ENCODE data around the gene HTR2A.
"Not testable (repeated sequence)": the region's sequence is repeated elsewhere in the genome, so short reads cannot be mapped to it uniquely, and the experiment has no call there.

Gene HTR2A

DNA sequence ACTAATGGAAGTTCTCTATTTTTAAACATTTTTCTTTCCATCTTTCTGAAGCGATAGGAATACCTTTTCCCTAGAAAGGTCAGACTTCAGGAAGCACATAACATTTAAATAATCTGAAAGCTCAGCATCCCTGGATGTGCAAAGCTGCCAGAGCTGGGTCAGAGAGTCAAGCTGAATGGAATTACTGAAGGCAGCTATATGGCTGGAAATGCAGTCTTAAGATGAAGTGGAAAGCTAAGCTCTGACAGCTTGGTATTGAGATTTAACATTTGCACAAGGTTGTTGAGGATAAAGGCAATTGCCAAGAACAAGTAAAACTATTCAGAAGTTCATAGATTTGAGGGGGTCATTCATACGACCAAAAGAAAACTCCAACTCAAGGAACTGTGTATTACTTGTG lies 28.8 kb downstream of the HTR2A start:
- DNase-seq, result no peak

- no peak for DNase-seq
Observed at GRCh38 chr13:46866150-46866549, 30.7 kb downstream of the HTR2A start.

- DNase-seq, result no peak
Observed at GRCh38 chr13:46864941-46865340, 31.9 kb downstream of the HTR2A start.

DNA sequence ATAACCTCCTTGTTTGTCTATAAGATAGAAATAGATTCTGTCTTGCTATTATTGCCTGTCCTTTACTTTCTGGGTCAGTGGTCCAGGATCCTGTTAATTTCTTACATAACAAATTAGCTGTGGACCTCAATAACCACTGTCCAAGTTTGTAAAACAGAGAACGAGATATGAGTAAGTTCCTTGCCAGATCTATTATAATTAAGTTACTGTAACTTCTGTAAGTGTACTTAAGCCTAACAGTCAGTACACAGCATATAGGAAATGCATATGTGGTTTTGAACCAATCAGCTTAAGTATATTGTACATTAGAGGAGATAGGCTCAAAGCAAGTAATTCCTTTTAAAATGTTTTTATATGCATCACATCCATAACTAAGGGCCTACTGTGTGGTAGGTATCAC lies 34.9 kb downstream of the HTR2A start:
- no peak for DNase-seq

DNA sequence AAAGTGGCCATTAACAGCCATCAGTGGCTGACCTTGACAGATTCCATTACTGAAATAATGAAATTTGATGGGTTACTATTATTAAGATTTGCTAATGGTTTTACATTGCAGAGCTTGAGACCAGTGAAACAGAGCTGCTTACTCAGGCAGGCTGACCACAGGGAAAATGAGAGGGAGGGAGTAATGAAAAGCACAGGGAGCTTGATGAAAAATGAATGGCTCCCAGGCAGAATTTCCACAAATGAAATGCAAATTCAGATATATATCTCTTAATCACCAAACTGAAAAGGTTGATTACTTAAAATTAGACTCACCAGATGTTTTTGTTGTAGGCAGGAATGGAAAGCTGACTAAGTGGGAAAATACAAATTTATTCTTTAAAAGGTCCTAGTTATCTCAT lies 36.1 kb downstream of the HTR2A start:
- DNase-seq, result no peak

DNA sequence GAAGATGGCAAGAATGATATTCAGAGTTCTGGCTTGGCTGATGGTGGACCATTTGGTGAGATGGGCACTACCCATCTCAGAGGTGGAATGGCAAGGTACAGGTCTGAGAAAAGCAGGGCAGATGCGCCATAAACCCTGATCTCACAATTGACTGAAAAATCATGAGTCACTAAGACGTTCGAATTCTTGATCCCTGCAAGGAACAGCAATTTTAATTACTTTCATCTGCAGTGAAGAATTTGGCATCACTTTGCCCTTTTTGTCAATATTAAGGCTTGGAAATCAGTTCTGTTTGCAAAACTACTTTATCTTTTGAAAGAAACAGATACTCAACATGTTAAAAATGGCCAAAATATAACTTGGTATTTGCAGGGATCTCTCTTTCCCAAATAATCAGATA lies 38.1 kb downstream of the HTR2A start:
- DNase-seq, result no peak

DNA sequence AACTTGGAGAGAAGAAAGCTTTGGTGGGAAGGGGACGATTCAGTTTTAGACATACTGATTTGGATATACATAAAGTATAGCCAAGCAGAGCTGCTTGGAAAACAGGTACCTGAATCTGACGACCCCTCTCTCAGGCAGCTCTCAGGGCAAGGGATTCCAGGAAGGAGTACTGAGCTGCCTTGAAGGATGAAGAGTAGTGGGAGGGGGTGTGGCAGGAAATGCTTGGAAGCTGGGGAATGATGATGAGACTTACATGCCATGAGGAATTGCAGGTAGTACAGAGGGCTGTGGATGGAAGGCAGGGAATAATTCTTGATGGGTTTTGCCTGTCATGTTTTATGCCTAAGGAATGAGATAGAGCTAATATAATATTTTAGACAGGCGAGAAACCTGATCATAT lies 38.7 kb downstream of the HTR2A start:
- no peak for DNase-seq

DNA sequence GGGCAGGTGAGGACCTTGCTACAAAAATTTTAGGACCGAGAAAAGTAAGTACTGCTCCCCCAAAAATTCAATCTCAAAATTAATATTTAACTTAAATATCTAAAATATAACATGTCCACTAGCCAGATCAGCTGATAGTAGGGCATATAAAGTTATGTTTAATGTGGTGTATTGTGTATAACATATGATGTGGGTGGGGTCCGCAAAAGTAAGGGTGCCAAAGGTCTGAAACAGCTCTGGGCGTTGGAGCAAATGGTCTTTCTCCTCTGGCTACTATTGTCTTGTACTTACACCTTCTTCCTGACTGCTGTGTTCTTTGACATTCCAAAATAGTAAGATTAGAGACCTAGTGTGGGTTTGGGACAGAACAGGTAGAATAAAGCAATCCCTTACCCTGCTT lies 41.2 kb downstream of the HTR2A start:
- no peak for DNase-seq

DNA sequence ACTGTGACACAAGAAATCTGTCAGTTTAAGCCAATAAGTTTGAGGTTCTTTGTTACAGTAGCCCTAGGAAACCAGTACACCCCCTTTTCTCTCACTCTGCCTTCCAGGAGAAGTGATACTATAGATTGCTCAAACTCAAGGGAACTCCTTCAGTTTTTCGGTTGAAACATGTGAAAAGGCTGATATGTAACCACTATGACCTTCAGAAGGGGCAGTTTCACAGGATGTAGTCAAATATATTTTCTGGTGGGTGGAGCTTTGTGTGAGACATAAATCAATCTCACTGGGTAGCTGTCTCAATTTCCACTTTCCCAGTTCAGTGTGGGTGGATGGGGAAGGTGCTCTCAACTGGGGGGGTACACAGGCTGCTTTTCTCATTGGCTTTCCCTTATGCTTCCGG lies 41.7 kb downstream of the HTR2A start:
- no peak for DNase-seq

- DNase-seq, result no peak
Observed at GRCh38 chr13:46852168-46852567, 44.7 kb downstream of the HTR2A start.

GRCh38 chr13:46850214-46850613 lies 46.6 kb downstream of the HTR2A start:
- DNase-seq, result no peak

- DNase-seq, result no peak
Observed at GRCh38 chr13:46846726-46847125, 50.1 kb downstream of the HTR2A start.

DNA sequence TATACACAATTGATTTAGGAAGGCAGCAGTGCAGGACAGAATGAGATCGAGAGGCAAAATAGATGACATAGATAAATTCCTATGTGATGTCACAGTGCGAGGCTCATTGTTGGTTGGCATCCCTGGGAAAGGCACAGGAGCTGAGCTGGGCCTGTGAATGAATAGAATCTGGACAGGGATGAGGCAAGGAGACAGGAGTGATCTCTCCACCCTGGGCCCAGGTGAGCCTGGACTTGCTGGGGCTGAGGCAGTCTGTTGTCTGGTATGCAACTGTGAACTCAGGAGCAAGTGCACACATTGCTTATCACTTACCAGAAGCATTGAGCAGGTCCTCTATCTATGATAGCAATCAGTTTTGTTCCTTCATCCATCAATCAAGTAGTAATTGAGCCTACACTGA lies 51.7 kb downstream of the HTR2A start:
- no peak for DNase-seq

GRCh38 chr13:46844431-46844830 lies 52.4 kb downstream of the HTR2A start:
- no peak for DNase-seq

- no peak for DNase-seq
Observed at GRCh38 chr13:46839399-46839798, 57.5 kb downstream of the HTR2A start.

DNA sequence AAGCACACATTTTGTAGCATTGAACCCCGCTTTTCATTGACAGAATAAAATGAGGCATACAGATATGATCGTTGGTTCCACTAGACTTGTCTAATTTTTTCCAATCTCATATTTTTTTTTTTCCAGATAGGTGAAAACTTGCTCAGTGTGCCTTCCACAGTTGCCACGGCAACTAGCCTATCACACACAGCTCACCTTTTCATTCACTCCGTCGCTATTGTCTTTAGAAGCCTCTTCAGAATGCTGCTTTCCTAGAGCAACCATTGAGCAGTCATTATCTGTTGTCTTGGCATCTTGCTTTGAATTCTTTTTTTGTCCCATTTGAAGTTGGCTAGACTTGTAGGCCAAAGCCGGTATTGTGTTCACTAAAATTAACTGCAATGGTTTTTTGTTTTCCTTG lies 62.2 kb downstream of the HTR2A start:
- DNase-seq, result no peak

DNA sequence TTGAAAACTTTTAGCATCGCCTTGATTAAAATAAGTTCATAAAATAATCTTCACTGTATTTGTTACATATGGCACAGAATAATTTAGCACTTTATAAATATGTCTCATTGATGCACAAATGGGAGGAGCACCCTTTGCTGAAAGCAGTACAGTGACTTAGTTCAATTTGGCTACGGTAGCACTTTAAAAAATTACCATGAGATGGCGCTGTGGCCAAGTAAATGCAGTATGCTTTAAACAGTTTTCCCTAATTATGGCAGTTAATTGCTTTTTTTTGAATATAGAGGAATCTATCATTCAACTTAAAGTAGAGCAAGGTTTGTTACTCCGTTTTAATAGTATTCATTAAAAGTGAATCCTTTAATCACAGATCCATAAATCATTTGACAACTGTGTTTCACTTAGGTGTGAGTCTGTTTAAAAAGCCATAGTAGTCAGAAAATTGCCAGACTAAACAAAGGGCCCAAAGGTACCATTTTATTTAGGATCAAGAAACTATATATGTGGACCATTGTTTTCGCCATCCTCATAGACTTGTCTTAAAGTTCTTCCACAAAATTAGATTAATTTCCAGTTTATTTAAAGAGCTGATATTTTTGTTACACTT lies 65.2 kb downstream of the HTR2A start:
- DNase-seq, result peak; percentile 10

GRCh38 chr13:46830405-46831005 lies 66.3 kb downstream of the HTR2A start:
- no peak for DNase-seq

DNA sequence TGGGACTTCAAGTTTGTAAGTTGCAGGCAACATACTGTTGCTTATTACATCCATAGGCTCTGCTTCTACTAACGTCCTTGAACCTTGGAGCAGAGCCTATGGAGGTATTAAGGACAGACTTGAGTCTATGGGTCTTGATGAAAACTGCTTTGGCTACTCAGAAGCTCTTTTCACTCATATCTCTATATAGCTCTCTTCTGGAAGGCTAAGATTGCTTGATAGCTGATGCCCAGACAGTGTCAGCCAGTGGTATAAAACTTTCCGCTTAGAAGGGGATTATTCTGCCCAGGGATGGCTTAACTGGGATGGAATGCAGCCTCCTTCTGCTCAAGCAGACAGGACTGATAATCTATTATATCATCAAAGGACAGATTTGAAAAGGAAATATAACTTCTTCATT lies 74.3 kb downstream of the HTR2A start:
- DNase-seq, result no peak

GRCh38 chr13:46817838-46818476 lies 78.9 kb downstream of the HTR2A start:
- no peak for DNase-seq

- no peak for DNase-seq
Observed at GRCh38 chr13:46817095-46817494, 79.8 kb downstream of the HTR2A start.

GRCh38 chr13:46816371-46816770 lies 80.5 kb downstream of the HTR2A start:
- DNase-seq, result no peak

- DNase-seq, result no peak
Observed at GRCh38 chr13:46812301-46812797, 84.5 kb downstream of the HTR2A start.

DNA sequence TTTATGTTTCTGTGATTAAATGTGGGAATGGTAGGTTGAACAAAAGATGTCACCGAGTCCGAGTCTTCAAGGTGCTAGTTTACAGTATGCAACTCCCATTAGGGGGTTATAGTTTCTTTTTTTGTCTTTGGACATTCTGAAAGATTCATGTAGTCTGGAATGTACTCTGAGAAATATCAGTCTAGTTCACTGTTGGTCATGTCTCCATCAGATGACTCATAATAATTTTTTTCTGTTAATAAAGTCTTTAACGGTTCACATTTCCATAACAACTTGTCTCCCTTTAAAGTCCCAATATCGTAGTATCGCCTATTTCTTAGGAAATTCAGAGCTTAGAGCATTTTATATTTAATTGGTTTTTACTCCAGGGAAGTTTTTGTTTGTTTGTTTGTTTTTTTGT lies 86.4 kb downstream of the HTR2A start:
- no peak for DNase-seq

DNA sequence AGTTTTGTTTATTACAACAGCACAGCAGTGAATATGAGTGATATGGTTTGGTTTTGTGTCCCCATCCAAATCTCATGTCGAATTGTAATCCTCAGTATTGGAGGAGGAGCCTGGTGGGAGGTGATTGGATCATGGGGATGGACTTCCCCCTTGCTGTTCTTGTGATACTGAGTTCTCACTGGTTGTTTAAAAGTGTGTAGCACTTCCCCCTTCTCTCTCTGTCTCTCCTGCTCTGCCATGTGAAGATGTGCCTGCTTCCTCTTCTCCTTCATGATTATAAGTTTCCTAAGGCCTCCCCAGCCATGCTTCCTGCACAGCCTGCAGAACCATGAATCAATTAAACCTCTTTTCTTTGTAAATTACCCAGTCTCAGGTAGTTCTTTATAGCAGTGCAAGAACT lies 91.9 kb downstream of the HTR2A start:
- DNase-seq, result not testable (repeated sequence)
